Measurements from ENCODE around the gene RPS5.

DNA sequence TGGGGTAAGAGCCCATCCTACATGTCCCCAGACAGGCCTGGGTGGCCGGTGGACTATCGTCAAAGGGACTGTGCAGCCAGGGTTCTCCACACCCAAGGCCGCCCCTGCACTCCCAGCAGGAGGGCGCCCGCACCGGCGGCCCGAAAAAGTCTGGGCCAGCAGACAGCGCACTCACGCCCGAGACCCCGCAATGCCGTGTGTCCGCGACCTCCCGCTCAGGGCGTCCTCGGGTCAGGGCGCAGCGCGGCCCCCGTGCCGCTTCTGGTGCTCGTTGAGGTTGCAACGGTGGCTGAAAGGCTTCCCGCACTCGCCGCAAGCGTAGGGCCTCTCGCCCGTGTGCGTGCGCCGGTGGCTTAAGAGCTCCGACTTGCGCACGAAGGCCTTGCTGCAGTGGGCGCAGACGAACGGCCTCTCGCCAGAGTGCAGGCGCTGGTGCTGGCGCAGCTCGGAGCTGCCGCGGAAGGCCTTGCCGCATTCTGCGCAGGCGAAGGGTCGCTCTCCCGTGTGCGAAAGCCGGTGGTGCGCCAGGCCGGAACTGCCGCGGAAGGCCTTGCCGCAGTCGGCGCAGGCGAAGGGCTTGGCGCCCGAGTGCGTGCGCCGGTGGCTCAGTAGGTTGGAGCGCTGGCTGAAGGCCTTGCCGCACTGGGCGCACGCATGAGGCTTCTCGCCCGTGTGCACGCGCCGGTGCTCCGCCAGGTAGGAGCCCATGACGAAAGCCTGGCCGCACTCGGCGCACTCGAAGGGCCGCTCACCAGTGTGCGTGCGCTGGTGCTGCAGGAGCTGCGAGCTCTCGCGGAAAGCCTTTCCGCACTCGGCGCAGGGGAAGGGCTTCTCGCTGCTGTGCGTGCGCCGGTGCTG lies 30.9 kb upstream of the RPS5 start:
- TF ChIP-seq, protein P1, sequence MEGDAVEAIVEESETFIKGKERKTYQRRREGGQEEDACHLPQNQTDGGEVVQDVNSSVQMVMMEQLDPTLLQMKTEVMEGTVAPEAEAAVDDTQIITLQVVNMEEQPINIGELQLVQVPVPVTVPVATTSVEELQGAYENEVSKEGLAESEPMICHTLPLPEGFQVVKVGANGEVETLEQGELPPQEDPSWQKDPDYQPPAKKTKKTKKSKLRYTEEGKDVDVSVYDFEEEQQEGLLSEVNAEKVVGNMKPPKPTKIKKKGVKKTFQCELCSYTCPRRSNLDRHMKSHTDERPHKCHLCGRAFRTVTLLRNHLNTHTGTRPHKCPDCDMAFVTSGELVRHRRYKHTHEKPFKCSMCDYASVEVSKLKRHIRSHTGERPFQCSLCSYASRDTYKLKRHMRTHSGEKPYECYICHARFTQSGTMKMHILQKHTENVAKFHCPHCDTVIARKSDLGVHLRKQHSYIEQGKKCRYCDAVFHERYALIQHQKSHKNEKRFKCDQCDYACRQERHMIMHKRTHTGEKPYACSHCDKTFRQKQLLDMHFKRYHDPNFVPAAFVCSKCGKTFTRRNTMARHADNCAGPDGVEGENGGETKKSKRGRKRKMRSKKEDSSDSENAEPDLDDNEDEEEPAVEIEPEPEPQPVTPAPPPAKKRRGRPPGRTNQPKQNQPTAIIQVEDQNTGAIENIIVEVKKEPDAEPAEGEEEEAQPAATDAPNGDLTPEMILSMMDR (conservative IDR thresholded peaks at IDR 0.05 in 1 of 2, IDR thresholded peaks at IDR 0.05 in 1 of 2; ENCODE audit: low read depth in 1 of 2, low read length in 2 of 2): no peak
- peak; percentile 27 for TF ChIP-seq EZH2 (IDR thresholded peaks at IDR 0.05; ENCODE audit: low read length, missing control alignments)

Measured in fibroblast of lung (primary cell).